NCI-H1417 treated with DMSO at 0.1 percent for 48 hours (cell line): ENCODE data around the gene SKAP1.
A peak's percentile ranks its signal among the peaks of the same experiment; 100 is the strongest.
"Not testable (repeated sequence)": the region's sequence is repeated elsewhere in the genome, so short reads cannot be mapped to it uniquely, and the experiment has no call there.

Experiments used
- DNase-seq: peaks from one replicate; lab custom pipeline; 2025; lab: John Stamatoyannopoulos, UW

Gene SKAP1

DNA sequence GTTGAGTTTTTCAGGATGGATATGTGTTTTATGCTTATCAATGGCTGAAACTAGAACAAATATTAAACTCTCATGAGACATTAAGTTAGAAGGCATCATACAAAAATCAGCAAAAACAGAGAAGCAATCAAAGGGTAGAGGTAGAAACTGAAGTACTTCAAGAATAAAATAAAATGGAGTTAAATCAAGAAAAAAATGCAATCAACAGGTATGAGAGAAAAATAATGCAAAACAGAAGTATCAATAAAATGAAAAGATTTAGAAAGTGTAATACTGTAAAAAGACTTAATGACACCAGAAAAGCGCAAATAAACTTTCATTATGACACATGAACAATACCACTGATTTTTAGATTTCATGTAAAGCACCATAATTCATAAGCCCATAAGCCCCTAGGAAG, 112.3 kb downstream of the SKAP1 start:
- no peak for DNase-seq

DNA sequence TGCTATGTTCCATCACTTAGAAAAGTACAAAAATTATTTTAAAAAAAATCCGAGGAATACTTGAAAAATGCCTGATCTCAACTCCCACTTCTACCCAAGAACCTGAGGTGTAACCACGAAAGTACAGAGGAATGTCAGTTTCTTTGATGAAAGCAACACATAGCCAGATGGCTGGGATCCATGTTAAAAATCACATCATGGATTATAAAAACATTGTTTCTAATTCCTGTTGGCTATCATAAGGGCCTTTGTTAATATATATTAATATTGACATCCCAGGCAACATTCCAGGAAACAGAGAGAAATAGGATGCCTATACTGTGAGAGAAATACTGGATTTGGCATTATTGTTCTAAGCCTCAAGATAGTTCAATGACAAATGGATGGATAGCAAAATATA, 115.3 kb downstream of the SKAP1 start:
- DNase-seq: no peak

DNA sequence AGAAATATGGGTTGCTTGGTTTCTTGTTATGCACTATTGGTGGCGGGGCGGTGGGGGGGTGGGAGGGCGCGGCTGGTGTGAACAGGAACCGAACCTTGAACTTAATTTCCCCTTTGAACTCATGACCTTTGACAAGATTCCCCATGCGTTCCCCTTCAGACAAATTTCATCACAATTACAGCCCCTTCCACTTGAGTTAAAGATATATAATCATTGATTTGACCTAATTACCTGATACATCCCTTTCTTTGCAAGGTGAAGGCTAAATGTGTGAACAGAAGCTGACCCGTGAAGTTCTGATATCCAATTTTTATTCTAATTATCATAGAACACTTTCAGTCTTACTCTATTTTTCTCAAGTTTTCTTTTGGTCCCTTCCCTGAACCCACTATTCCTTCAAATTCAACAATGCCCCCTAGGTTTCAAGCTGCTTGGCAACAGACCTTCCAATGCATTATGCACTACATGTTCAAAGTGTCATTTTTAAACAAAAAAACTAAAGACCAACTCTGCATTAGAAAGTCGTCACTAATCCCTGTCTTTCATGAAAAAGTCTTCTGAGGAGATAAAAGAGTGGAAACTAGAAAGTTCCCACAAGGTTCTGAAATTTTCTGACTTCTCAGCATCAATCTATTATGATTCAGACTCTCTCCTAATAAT, 116.8 kb downstream of the SKAP1 start:
- DNase-seq: no peak

DNA sequence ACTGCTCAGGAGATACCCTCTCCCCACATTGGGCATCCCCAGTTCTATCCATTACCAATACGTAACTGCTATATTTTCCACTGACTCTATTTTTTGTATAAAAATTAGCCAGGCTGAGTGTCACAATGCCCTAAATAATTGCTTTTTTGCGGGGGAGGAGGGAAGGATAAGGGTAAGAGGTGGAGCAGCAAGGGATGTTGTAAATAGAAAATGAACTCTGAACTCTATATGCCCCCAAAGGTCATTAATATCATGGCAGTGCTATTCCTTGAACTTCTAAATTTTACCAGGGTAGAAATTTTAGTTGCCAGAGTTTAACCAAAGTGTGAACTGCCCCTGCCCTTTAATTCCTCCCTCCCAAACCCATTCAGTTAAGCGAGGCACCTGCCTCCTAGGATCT, 118.7 kb downstream of the SKAP1 start:
- no peak for DNase-seq

DNA sequence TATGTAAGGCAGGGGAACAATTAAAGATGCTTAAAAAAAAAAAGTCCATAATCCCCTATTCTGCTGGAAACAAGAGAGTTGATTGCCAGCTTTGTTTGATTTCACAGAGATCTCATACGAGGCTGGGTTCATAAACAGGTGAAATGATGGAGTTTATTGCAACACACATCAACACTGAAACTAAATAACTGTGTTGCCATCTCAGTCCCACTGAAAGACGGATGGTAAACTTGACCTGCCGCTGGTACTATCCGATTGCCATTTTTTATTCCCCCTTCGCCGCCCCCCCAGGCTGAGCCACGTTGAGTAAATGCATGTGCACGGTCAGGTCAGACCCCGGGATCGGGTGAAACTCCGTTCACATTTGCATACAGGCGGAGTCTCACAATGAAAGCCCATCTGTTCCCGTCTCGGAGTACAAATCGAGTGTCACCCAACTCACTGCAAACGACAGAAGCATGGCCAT, 119.2 kb downstream of the SKAP1 start:
- DNase-seq: peak; percentile 17

DNA sequence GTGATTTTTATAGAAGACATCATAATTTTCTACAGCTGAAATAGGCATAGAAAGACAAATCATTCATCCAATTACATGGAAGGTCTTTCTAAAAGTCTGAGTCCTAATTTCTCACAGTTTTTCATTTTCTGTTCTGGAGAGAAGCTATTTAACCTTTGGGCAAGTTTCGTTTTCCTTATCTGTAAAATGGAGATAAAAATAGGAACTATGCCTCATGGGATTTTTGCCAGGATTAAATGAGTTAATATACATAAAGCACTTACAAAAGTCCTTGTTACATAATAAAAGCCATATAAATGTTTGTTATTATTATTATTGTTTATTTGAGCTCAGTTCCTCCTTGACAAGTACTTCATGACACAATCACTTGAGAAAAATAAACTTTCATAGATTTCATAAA, 121.4 kb downstream of the SKAP1 start:
- no peak for DNase-seq

DNA sequence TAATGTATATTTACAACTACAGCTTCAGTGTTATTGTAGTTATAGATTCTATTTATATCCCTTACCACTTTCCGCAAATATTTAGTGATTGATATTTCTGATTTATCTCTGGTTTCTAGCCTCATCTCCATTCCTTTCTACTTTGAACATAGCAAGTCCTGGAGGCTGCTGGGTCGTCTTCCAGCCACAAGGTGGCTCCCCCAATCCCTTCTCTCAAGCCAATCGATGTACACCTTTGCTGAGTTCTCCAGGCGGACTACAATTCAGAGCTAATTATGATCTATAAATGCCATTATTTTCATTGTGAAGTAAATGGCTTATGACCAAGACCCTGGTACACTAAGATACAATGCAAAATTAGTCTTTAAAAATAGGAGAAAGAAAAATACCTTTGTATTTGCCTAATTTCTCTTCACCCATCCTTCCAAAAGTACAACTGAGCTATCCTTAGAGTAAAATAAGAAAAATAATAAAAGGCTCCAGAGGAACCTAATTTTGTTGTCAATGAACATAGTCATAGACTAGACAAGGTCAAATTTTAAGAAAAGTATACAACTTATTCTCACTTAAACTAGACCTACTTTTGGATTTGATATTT, 122.1 kb downstream of the SKAP1 start:
- peak; percentile 37 for DNase-seq

DNA sequence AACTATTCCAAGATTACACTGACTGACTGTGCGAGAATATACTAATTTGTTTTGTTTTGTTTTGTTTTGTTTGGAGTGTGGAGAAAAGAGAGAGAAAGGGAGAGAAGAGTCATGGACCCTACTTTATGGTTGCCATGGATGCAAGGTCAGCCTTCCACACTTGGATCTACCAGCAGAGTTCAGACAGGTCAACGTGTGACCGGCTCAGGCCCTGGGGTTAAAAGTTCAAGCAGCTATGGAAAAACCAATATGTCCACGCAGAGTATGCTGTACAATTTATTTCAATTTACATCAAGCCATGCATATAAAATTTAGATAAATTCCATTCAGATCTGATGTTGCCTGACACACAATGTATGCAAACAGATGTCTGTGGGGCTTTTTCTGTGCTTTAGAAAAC, 122.8 kb downstream of the SKAP1 start:
- DNase-seq: no peak

DNA sequence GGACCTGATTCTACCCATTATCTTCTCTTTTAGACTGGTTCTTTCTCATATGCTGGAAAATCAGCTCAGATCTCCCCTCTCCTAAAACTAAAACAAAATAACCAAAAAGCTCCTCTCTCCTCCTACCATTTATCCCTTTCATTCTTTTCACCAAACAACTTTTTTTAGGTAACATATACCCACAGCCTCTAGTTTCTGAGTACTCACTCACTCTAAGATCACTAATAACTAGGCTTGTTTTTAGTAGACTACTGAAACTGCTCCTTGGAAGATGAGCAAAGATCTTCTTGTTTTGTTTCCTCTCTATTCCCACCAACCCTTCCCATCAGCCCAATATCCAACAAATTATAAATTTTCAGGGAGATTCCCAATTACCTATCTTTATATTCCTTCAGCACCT, 129.0 kb downstream of the SKAP1 start:
- no peak for DNase-seq

DNA sequence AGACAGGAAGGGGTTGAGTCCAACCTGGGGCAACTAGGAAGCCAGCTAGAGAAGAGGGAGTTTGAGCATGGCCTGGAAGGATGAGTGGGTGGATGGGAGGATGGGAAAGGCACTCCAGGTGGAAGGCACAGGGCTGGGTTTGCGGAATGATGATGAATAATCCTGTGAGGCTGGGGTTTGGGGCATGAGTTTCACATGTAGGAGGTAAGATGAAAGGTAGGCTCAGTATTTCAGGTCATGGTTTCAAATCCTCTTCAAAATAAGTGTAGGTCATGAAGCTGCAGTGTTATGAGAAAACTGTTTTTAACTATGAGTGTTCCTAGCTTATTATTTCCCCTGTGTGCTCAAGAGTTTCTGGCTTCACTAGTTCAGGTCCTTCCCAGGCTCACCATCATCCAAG, 130.3 kb downstream of the SKAP1 start:
- DNase-seq: no peak

DNA sequence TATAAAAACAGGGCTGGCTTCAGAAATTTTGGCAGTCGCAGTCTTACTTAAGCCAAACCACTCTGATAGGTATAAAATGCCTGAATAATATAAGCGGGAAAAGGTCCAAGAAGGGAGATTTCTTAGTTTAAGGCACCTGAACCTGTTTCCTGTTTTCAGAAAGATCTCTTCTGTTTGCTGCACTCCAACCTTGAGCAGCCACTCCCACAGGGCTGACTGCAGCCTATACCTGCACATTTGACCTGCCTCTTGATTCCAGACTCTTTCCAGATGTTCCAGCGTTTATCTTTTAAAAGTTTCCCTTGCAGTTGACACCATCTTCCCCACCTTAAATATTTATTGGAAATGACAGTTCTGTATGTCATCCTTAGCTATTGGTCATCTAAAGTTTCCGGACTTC, 132.2 kb downstream of the SKAP1 start:
- no peak for DNase-seq

DNA sequence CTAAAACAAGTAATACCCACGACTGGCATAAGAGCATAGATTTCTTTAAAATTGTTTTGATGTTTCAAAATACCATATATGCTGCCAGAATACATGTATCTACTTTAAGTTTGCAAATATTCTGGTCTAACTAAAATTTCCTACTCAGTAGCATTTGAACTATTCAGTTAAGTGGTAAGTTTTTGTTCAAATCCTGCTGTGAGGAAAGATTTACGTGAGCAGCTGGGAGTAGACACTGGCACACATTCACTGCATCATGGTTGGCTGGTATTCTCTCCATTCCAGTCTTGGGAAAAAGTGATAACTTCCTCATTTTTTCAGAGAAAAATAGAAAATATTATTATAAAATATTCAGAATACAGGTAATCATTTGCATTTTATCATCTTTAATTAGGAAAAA, 133.6 kb downstream of the SKAP1 start:
- DNase-seq: no peak

DNA sequence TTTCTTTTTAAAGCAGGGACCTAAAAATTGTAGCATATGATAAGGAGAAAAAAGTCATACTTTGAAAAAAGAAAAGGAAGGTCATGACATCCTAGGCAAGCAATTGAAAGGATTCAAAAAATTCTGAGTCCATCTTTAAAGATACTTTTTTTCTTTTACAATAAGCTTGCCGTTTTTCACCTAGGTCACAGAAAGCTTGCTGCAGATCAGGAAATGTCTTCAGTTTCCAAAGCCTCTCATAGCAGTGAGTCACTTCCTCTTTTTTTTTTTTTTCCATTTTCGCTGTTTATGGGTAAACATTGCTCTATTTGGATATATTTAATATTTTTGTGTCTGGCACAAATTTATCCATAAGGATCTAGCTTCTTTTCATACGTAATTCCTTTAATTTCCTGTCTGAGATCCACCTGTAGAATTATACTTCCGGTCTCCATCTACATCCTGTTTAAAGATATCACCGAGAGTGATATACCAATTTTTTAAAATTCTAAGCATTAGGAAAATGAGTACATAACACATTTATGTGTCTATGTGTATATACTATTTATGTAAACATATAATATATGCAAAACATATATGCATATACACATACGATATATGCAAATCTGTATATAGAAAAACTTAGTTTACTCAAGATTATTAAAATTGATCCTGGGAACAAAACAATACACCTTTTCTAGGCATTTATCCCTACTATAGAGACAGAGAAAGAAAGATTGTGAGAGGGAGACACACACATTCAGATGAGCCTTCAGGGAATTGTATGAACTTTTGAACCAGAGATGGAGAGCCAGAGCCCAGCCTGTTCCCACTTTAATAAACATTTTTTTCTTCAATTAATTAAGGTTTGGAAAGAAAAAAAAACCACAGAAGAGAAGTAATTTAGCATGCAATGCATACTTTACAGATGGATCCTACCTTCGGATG, 134.4 kb downstream of the SKAP1 start:
- no peak for DNase-seq

DNA sequence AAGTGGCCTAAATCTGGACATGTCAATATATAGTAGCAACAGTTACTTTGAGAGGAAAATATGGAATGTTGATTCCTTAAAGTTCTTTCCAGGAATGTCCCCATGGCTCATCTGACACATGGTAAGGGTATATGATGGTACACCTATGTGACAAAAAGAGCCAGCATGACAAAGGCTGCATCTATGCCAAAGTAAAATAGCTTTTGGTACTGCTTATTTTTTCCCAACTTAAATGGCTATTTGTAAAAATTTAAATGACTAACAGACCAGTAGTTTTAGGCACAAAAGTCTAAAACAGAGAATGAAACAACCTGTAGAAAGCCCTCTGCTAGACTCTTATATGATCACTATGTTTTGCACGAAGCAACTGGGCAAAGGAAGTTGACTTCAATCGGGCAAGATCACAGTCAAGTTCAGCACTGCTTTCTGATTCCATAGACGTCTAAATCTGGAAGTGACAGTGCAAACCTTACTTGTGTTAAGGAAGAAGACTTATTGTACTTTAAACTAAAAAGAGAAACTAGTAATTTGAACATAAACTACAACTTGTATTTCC, 135.1 kb downstream of the SKAP1 start:
- DNase-seq: no peak

DNA sequence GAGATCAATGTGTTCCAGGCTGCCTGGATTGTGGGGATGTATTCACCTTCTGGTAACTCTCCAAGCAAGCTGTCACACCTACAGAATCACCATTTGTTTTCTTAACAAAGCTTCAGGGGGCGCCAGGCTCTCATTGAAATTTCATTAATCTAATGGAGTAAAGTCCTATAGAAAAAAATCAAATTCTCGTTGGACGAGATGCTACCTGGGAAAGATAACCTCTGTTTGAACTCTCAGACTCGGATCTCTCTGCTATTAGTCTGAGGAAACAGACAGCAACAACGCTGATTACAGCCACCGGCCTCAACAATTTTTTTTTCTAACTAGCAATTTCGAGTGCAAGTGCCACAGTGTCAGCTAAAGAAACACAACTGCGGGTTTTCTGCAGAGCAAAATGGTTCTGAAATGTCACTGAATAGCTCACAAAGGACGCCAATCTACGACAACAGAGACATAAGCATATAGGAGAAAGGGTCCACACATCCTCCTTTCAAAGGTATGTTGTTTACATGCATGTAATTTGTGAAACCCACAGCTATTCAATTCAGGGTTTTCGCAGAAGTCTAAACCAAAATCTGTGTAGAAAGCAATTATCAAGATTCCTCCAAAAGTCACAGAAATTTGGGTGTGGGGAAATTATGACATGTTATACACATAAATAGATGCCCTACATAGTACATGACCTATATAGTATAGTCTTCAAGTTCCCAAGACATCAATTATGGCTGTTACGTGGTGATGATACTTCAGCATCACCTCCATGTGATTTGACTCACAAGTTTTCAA, 135.8 kb downstream of the SKAP1 start:
- DNase-seq: no peak

DNA sequence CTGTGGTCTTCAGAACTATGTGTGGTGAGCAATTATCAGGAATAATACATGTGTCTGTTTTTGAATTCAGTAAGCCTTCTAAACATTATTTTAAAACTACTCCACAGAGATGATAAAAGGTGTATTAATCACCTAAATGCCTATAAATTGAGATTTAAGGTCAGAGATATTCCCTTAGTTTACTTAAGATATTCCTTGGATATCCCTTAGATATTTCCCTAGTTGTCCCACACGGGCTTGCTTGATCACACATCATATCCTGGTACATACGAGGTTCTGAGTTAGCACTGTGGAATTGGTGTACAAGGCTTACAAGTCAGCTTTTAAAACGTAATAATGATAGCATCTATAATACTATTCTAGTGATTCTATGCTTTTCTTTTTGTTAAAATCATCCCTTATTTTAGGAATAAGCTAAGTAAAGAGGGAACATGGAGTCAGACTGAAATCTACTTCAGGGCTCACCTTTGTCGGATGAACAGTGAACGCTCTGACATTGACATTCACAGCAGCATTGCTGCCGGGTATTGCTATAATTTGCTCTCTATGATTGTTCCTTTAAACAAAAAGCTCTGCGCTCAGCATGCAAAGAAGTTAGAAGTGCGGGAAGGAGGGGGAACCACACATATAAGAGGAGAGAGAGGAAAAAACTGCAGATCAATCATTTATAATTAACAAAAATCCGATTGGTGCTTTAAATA, 136.5 kb downstream of the SKAP1 start:
- no peak for DNase-seq

DNA sequence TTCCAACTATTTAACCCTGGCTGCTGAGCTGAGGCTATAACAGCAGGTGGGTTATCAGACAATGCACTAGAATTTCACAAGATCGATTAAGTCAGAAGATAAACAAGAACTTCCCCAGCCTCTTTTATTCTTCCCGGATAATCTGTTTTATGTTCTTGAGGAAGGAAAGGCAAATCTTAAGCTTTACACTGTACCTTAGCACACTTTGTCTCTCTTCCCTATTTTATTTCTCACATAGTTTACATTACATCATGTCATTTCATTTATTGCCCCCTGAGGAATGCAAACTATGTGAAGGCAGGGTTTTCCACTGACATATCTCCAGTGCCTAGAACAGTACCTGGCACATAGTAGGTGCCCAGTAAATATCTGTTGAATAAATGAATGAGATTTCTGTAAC, 139.6 kb downstream of the SKAP1 start:
- no peak for DNase-seq

DNA sequence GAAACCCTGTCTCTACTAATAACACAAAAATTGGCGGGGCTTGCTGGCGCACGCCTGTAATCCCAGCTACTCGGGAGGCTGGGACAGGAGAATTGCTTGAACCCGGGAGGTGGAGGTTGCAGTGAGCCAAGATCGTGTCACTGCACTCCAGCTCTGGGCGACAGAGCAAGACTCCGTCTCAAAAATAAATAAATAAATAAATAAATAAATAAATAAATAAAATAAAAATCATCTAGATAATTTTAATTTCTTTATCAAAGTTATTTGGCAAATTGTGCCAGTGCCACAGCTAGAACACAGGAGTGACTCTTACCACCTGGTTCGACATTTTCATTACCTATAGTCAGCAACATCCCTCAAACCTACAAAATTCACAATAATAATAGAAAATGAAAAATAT, 143.1 kb downstream of the SKAP1 start:
- DNase-seq: not testable (repeated sequence)

DNA sequence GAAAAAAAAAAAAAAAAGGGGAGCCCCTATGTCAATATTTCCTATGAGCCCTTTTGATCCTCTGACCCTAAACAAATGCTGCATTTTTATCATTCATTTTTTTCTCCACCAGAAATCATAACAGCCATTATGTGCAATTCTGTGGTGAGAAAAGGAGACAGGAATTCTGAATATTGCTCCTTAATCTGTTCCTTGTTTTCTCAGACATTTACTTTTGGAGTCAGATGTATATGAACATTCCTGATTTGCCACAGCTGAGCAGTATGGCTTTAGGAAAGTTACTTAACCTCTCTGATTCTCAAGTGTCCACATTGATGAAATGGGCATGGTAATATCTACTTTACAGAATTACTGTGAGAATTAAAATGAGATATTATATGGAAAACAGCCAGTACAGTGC, 144.4 kb downstream of the SKAP1 start:
- no peak for DNase-seq

DNA sequence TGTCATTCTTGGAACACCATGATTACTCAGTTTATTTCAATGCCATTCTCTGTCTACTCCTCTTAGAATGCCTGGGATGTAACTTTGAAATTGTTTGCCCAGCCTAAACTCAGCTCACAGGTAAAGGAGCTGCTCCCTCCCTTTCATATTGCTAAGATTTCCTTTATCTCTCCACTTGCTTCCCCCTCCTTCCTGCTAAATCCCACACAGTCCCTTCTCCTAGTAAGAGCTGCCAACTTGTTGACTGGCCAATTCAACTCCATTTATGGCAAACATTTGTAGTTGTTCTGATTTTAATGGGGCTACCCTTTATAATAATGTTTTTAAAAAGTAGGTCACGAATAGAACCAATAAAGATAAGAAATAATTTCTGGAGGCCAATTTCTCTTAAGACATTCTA, 146.1 kb downstream of the SKAP1 start:
- no peak for DNase-seq

DNA sequence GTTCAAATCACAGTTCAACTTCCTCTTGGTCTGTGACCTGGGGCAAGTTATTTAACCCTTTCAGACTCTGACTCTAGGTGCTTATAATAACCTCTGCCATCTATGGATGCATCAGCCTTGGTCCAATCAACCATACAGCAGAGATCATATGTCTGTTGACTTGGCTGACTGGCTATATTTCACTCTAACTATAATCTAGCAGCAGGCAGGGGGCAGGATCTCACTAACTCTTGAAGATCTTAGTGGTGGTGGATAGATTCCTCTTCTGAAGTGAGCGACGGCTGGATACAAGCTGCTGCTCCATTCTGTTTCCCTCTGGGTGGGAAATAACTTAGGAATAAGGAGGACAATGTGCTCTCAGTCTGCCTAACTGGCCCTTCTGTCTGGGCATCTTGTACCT, 146.6 kb downstream of the SKAP1 start:
- no peak for DNase-seq
